GM19238 (cell line): ENCODE data around the gene FAM180B.

Experiments used
- DNase-seq: peaks from one replicate; pipeline ENCODE4 v3.0.0; 2011; ENCODE audit warnings: low spot score; ENCODE audit not compliant: insufficient read length

The FAM180B gene

DNA sequence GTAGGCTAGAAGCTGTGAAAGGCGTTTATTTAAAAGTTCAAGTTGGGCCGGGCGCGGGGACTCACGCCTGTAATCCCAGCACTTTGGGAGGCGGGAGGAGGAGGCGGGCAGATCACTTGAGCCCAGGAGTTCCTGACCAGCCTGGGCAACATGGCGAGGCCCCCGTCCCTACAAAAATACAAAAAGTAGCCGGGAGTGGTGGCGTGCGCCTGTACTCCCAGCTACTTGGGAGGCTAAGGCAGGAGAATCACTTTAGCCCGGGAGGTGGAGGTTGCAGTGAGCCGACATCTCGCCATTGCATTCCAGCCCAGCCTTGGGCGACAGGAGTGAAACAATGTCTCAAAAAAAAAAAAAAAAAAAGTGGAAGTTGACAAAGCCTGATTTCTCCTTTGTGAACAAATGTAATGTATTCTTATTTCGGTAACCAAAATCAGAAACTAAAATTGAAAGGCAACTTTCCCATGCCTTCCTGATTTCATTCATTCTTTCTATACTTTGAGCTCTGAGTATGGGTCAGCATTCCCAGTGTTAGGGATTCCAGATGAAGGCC lies 20.3 kb upstream of the FAM180B start:
- no peak for DNase-seq

DNA sequence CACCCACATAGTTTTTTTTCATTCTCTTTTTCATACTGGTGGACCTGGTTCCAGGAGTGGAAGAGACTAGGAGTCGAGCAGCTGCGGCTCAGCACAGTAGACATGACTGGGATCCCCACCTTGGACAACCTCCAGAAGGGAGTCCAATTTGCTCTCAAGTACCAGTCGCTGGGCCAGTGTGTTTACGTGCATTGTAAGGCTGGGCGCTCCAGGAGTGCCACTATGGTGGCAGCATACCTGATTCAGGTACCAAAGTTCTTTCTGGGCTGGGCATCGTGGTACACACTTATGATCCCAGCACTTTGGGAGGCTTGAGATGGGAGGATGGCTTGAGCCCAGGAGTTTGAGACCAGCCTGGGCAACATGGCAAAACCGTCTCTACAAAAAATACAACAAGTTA lies 16.8 kb upstream of the FAM180B start:
- no peak for DNase-seq

DNA sequence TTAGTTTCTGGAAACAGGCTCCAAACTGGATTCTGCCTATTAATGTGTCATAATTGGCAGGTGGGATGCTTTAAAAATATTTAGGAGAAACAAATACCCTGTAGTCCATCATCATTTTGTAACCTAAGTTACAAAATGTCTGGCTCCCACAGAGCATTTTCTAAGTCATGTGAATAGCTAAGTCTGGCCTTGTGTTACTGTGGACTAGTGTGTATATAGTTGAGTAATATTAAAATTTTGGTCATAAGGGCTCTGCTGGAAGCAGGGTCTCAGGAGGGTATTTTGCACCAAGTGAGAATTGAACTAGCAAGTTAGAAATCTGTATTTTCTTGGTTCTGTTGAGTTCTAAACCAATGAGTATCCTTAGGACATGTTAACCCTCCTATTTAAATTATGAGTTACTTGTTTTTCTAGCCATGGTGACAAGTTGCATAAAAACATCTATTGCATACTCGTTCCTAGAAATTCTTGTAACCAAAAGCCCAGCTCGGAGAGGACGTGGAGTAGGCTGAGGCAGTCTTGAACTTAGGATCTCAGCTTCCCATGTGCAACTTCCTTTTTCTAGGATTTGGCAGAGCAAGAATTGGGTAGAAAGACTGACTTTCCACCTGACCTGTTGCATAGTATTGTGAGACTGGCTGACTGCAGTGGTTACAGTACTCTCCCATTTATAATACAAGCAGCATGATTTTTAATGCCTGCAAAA lies 15.7 kb upstream of the FAM180B start:
- no peak for DNase-seq

DNA sequence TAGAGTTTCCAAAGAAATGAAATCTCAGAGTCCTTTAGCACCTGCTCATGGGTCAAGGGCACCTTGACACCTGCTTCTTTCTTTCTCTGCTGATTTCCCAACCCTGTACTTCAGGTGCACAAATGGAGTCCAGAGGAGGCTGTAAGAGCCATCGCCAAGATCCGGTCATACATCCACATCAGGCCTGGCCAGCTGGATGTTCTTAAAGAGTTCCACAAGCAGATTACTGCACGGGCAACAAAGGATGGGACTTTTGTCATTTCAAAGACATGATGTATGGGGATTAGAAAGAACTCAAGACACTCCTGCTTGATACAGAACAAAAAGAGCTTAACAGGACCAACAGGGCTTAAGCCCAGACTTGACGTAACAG lies 15.1 kb upstream of the FAM180B start:
- no peak for DNase-seq

DNA sequence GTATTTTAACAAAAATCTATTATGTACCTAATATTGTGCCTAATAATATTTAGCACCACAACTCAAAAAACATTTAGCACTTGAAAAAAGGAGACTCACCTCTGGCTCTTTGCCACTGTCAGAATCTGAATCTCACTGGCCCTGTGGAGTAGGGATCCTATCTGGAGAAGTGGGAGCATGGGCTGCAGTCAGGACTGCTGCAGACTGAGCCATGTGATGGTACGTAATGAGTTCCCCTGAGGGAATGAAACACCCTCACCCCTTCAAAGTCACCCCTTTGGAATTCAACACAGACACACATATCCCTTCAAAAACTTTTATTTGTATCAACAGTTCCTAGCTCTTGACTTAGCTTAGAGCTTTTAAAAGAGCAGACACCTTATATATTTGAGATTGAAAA lies 14.6 kb upstream of the FAM180B start:
- DNase-seq: no peak

DNA sequence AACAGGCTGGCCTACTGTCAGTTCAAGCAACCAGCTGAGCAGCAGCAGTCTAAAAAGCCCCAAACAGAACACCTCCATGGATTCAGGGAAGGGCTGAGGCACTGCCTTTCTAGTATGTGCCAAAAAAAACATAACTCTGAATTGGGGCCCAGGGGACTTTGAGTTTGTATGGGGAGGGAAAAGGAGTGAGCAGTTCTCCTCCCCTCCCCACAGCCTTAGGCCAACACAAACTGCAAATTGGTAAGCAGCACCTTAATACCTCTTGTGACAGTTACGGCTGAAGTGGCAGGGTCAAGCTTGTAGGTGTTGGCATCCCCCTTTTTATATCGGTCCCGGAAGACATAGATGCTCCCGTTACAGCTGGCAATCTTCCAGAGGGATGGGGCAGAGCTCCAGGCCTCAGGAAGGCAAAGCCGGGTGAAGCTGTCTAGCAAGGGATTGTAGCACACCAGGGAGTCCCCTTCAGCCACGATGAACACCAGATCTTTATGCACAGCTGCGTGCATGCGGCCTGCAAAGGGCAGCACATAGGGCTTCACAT lies 13.7 kb upstream of the FAM180B start:
- no peak for DNase-seq

DNA sequence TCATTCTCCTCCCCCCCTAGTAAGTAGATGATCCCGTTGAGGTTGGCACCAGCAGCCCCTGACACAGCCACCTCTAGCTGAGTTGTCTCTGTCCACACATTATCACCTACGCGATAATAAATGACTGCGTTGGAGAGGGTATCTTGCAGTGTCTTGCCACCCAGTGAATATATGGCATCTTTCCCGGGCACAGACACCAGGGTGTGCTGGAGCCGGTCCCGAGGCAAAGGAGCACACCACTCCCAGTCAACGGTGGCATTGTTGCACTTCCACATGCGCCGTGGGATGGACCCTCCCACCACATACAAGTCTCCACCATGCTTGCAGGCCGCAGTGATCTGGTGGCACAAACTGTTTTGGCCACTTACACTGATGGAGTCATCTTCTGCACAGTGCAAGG lies 13.2 kb upstream of the FAM180B start:
- DNase-seq: no peak

DNA sequence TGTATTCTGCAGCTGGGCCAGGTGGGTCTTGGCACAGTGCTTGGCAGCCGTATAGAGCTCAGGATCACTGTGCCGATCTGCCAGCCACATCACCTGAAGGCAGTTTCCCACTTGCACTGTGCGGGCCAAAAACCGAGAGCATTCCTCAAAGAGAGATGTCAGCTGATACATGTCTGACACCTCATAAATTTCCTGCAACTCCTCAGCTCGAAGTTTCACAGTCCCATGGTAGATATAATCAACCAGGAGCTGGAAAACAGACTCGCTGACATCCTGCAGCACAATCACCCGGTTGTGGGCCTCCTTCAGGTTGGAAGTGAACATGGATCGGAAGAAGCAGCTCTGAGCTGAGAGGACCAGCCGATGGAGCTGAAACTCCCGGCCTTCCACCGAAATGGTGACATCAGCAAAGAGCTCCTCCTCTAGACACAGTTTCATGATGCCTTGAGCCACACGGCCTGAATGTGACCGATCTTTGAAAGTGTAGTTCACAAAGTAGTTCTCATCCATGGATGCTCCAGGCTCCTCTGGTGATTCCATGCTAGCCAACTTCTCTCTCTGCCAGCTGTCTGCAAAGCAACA lies 8.9 kb upstream of the FAM180B start:
- DNase-seq: no peak

DNA sequence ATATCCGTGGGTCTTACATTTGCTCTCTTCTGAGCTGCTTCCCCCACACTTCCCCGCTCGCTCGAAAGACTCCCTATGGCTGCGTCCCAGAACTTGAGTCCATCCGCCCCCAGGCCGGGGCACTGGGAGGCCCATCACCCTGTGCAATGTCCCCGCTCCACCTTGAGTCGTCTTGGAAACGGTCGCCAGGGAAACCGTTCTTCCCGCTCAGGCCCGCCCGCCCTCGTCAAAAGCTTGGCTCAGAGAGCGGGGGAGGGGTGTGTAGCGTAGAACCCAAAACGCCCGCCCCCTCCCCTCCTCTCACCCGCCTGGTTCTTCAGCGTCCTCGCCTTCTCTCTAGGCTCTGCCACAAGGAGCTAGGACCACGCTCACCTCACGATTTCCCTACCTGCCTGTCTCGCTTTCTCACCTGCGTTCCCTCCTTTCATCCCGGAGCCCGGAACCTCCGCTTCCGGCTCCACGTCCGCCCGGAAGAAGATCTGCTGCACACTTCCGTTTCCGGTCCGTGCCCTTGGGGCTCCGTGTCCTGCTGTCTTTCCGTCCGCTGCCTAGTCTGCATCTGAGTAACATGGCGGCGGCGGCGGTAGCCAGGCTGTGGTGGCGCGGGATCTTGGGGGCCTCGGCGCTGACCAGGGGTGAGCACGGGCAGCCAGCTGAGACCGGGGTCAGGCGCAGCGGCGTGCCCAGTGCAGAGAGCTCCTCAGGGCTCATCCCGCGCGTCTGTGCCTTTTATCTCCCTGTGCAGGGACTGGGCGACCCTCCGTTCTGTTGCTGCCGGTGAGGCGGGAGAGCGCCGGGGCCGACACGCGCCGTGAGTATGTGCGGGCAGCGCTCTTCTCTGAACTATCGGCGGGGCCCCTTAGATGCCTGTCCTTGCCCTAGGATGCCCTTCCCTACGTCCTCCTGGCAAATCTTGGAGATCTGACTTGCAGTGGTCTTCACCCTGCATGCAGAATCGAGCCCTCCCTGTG lies 7.7 kb upstream of the FAM180B start, which contains the start of the genes KBTBD4 and NDUFS3:
TSS of gene KBTBD4 (minus strand) at position 447 of the 971 bp plus-strand sequence. CDS start at position 428, 19 bp downstream.
TSS of gene NDUFS3 (plus strand) at position 551 of the 971 bp plus-strand sequence. CDS start at position 569, 18 bp downstream.
- peak; percentile 88 for DNase-seq

DNA sequence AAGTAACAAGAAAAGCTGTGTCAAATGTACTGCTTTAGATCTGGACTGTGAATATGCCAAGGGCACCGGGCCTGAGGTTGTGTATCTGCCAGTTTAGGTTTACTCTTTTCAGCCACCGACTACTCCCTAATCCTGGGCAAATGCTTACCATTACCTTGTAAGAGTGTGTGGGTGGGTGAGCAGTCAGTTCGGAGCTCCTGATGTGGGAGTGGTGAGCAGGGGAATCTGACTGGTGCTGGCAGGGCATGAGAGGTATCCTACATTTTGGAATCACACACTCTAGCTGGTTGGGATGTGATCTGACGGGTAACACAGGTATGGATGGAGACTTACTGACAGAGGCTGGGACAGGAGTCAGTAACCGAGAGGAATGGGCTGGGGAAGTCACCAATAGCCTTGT lies 2.6 kb upstream of the FAM180B start:
- no peak for DNase-seq

DNA sequence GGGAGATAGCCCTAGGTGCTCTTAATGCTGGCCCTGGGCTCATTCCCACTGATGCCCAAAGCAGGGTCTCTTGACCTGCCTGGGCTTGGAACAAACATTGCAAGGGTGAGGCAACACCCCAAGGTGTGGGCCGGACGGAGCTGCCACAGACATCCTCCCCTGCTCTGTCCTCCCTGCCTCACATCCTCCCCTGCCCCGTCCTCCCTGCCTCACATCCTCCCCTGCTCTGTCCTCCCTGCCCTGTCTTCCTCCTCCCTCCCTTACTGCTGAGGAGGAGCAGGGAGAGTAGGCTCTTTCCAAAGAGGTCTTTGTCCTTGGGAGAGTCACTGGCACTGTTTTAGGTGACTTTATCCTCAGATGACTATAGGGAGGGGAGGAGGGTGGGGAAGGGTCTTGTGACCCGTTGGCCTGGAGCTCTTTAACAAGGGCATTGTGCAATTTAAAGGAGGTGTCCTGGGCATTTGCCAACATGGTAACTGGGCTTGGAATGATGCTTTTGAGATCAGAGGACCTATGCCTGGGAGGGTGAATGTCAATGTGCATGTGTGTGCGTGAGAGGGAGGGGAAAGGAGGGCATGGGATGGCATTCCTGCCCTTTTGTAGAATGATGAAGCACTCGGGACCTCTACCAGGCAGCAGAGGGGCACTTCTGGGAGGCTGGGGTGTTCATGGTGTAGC lies 700 bp downstream of the FAM180B start:
- DNase-seq: no peak

DNA sequence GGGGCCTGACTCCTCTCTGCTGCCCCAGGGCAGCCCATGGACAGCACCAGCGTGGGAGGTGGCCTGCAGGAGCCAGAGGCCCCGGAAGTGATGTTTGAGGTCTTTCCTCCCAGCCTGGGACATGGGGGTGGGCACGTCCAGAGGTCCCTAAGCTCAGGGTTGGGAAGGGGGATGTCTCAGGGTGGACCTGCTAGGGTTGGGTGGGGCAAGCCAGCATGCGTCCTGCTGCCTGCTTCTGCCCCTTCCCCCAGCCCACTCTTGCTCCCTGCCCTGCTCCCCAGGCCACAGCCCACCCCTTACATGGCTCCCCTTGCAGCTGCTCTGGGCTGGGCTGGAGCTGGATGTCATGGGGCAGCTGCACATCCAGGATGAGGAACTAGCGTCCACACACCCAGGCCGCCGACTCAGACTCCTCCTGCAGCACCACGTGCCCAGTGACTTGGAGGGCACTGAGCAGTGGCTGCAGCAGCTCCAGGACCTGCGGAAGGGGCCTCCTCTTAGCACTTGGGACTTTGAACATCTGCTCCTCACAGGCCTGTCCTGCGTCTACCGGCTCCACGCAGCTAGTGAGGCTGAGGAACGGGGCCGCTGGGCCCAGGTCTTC lies 1.3 kb downstream of the FAM180B start:
- no peak for DNase-seq

DNA sequence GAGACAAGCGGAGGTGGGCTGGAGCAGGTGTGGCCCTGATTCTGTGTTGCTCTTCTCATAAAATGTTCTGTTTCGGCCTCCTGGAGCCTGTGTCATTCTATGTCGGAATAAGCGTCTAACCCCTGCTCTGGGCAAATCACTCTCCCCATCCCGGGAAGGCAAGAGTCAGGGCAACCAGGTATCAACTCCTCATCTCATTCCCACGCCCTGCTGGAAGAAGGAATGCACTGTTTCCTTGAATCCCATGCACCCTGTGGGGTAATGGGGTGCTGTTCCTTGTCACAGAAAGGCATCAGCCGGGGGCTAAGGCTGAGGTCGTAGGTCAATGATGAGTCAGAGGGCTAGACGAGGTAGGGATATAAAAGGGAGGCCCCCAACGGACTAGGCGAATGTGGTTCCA lies 2.6 kb downstream of the FAM180B start:
- no peak for DNase-seq

DNA sequence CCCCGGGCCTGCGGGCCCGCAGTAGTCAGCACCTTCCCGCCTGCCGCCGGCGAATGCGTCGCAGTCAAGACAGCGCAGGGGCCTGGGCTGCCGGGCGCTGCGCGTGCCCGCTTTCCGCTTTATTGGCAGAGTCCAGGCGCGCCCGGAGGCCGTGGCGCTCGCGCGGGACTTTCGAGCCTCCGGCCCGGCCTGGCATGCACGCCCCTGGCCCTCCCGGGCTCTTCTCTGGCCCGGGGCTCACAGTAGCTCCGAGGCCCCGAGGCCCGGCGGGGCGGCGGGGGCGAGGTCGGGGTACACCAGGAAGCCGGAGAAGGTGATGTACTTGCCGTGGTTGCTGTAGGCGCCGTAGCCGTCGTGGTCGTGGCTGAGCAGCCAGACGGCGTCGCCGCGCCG lies 3.1 kb downstream of the FAM180B start:
- DNase-seq: no peak

DNA sequence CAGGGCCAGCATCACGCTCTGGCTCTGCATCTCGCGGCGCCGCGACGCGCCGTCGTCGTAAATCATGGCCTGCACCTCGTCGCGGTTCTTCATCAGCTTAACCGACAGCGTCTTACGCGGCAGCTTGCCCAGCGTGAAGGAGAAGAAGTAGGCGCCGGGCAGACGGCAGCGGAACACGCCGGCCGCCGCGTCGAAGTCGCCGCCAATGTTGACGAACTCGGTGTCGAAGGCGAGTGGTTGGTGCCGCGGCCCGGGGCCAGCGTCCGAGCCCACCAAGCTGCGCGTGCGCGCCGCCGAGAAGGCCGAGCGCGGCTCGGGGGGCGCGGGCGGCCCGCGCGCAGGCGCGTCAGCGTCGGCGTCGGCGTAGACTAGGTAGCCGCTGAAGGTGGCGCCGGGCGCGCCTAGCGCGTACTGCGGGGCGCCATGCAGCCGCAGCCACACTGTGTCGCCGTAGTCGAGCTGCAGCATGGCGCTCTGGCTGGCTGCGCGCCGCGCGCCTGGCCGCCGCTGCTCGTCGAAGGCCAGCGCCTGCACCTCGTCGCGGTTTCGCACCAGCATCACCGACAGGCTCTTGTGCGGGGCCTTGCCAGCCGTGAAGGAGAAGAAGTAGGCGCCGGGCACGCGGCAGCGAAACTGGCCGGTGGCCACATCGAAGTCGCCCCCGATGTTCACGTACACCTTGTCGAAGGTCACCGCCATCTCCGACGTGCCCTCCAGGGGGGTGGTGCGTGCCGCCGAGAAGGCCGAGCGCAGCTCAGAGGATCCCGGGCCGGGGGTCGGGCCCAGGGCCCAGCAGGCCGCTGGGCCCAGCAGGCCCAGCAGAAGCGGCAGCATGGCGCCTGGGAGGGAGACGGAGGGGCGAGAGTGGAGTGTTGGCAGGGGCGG lies 3.7 kb downstream of the FAM180B start:
- DNase-seq: no peak

DNA sequence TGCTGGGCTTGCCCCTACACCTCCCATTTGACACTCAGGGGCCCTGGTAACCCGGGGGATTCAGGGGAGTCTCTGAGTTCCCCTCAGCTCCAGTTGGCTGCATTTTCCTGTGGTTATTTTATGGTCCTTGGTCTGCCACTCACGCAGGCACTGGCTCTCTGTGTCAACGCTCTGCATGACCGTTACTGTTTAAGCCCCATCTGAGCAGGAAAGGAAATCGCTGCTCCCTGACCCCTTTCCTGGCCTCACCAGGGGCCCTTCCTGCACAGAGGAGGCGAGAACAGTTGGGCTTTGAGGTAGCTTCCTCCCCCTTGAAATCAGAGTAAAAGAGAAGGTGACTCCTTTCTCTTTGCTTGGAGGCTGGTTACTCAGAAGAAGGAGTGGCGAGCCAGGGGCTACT lies 5.3 kb downstream of the FAM180B start:
- DNase-seq: no peak

DNA sequence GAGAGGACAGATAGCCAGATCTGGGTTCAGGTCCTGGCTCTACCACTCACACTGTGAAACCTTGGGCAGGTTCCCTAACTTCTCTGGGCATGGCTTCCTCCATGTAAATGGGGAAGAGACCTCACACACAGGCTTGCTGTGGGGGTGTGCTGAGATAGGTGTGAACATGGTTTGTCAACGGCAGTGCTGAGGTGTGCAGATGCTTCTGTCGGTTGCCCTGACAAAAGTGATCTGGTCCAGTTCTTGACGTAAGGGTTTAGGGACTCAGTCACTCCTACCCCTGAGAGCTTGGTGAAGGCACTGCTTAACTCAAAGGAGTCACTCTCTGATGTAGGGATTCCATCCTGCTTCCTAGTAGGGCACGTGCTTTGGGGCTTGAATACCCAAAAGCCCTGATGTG lies 5.8 kb downstream of the FAM180B start:
- DNase-seq: no peak

DNA sequence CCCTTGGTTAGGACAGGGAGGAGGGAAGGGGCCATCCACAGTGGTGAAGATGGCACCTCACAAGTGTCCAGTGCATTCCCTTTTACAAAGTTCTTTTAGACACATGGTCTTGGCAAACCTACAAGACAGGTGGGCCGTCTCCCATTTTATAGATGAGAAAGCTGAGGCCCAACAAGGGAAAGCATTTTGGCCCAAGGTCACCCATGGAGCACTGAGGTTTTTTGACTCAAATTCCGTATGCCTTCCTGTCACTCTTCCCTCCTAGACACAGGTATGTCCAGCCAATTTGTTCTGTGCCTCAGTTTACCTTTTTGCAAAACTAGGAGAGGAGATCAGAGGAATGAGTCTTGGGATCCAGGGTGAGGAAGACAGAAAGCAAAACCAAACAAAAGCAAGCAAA lies 6.5 kb downstream of the FAM180B start:
- no peak for DNase-seq

DNA sequence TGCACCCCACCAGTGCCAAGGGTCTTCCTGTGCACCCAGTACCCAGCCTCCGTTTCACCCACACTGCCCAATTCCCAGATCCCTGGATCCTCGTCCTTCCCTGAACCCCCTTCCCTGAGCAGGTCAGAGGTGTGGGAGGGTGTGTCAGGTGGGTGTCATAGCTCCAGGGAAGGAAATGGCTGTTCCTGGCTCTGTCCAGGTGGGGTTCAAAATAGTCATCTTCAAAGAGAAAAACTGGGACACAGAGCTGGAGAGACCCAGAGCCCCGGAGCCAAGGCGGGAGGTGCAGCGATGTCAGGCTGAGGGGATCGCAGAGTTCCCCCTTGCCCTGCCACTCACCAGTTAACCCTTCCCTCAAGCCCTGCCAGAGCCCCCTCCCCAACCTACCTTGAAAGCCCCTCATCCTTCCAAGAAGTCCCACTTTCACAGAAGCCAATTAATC lies 7.0 kb downstream of the FAM180B start:
- DNase-seq: no peak
